HCT116 (cell line): ENCODE data around the gene IL22RA1.

Source experiments
- ATF3 ChIP-seq: IDR thresholded peaks from 2 replicates; pipeline ENCODE4 v1.6.1; 2012
- CBX3 ChIP-seq: IDR thresholded peaks from 2 replicates; pipeline ENCODE4 v1.6.1; 2012; ENCODE audit warnings: low read depth
- CTCF ChIP-seq, 3 experiments: fragments of 200-600 bp in 1 of 3; sonication (generic) in 1 of 3; IDR thresholded peaks in 2 of 3; conservative IDR thresholded peaks in 1 of 3; 2 replicates each; pipeline ENCODE4 v1.5.1; 2012 to 2017; ENCODE audit warnings: low read depth in 2 of 3, low read length in 2 of 3, antibody characterized with exemption in 1 of 3, borderline replicate concordance in 1 of 3, control low read depth in 1 of 3, mild to moderate bottlenecking in 1 of 3, mixed read lengths in 1 of 3, mixed run types in 1 of 3, moderate library complexity in 1 of 3; ENCODE audit not compliant: insufficient read depth in 1 of 3
- ELF1 ChIP-seq: IDR thresholded peaks from 2 replicates; pipeline ENCODE4 v1.6.1; 2012; ENCODE audit warnings: low read depth, borderline replicate concordance
- EZH2 ChIP-seq: fragments of 200-600 bp; sonication (generic); IDR thresholded peaks from 2 replicates; pipeline ENCODE4 v1.6.1; 2017; ENCODE audit warnings: antibody characterized with exemption, mixed run types
- EZH2phosphoT487 ChIP-seq: fragments of 200-600 bp; IDR thresholded peaks from 2 replicates; pipeline ENCODE4 v1.6.1; 2018; ENCODE audit warnings: antibody characterized with exemption, borderline replicate concordance
- MAX ChIP-seq: IDR thresholded peaks from 2 replicates; pipeline ENCODE4 v1.6.1; 2012
- POLR2A ChIP-seq: IDR thresholded peaks from 2 replicates; pipeline ENCODE4 v1.7.0; 2011; ENCODE audit warnings: borderline replicate concordance; ENCODE audit not compliant: insufficient read depth, insufficient read length; ENCODE audit errors: extremely low read depth
- POLR2AphosphoS5 ChIP-seq: IDR thresholded peaks from 2 replicates; pipeline ENCODE4 v1.6.1; 2011; ENCODE audit warnings: mild to moderate bottlenecking, low read depth, low read length, moderate library complexity
- RAD21 ChIP-seq: IDR thresholded peaks from 2 replicates; pipeline ENCODE4 v1.6.1; 2012; ENCODE audit warnings: low read depth, mild to moderate bottlenecking
- REST ChIP-seq: IDR thresholded peaks from 2 replicates; pipeline ENCODE4 v1.6.1; 2012; ENCODE audit warnings: low read depth
- SIN3A ChIP-seq: IDR thresholded peaks from 2 replicates; pipeline ENCODE4 v1.6.1; 2012; ENCODE audit warnings: low read depth
- ZBTB33 ChIP-seq: IDR thresholded peaks from 2 replicates; pipeline ENCODE4 v1.6.1; 2011; ENCODE audit warnings: mild to moderate bottlenecking, low read length, moderate library complexity; ENCODE audit not compliant: insufficient replicate concordance; ENCODE audit errors: extremely low read depth

- no peak for TF ChIP-seq CTCF (IDR thresholded peaks at IDR 0.05 in 2 of 3, conservative IDR thresholded peaks at IDR 0.05 in 1 of 3; ENCODE audit: borderline replicate concordance in 1 of 3, insufficient read depth in 1 of 3, low read depth in 2 of 3, low read length in 2 of 3)
- TF ChIP-seq ZBTB33, result no peak
- TF ChIP-seq POLR2A, result no peak
- no peak for TF ChIP-seq RAD21
- TF ChIP-seq EZH2, result no peak
- no peak for TF ChIP-seq POLR2AphosphoS5
- no peak for TF ChIP-seq SIN3A
- no peak for TF ChIP-seq ATF3
- TF ChIP-seq REST, result no peak
- TF ChIP-seq MAX, result no peak
- TF ChIP-seq EZH2phosphoT487, result no peak
- TF ChIP-seq ELF1, result no peak
- no peak for TF ChIP-seq CBX3
These were observed 50.9 kb downstream of the IL22RA1 start for GRCh38 chr1:24091971-24092482.
